ENCODE measurements around the gene STXBP6. TPM values are rescaled to one million over a fixed set of nuclear protein-coding genes. Genes with fewer than 3 reads are reported as not detected.
"Not testable (repeated sequence)": the region's sequence is repeated elsewhere in the genome, so short reads cannot be mapped to it uniquely, and the experiment has no call there.

The STXBP6 gene
- total RNA-seq, 1 donor from 2014 or later, result not detected

GRCh38 chr14:24774187-24774915 is 275.6 kb downstream of the STXBP6 start:
- Mint-ChIP-seq H3K27me3 (ENCODE audit: low read depth) (peaks cover 14% of the 10 kb centered on the region), H3K9me3 (no peaks in the 10 kb centered on the region)

GRCh38 chr14:24773564-24773963 is 276.4 kb downstream of the STXBP6 start:
- H3K27ac Mint-ChIP-seq; H3K4me1 Mint-ChIP-seq (ENCODE audit: low read depth); intact Hi-C loops (cut with micrococcal nuclease); H3K36me3 Mint-ChIP-seq (ENCODE audit: low read depth); H3K9me3 Mint-ChIP-seq; H3K4me3 Mint-ChIP-seq (ENCODE audit: low read depth); DNase-seq (ENCODE audit: low spot score): not testable (repeated sequence)
- H3K27me3 Mint-ChIP-seq (ENCODE audit: low read depth), result peaks cover 14% of the 10 kb centered on the region

More at GRCh38 chr14:24774187-24774915, 275.6 kb downstream of the STXBP6 start:
- no peak overlapping the region for H3K4me3 Mint-ChIP-seq (ENCODE audit: low read depth)
- H3K36me3 Mint-ChIP-seq (ENCODE audit: low read depth), result no peaks in the 10 kb centered on the region
- no peak for DNase-seq (ENCODE audit: low spot score)
- intact Hi-C loops (cut with micrococcal nuclease), result no loop called here
- no peak overlapping the region for H3K27ac Mint-ChIP-seq
- no peaks in the 10 kb centered on the region for H3K4me1 Mint-ChIP-seq (ENCODE audit: low read depth)

GRCh38 chr14:24766434-24766833 is 283.5 kb downstream of the STXBP6 start:
- no peak overlapping the region for H3K4me3 Mint-ChIP-seq (ENCODE audit: low read depth)
- no peaks in the 10 kb centered on the region for H3K9me3 Mint-ChIP-seq
- H3K27ac Mint-ChIP-seq, result no peak overlapping the region
- no peaks in the 10 kb centered on the region for H3K4me1 Mint-ChIP-seq (ENCODE audit: low read depth)
- H3K36me3 Mint-ChIP-seq (ENCODE audit: low read depth), result no peaks in the 10 kb centered on the region
- intact Hi-C loops (cut with micrococcal nuclease), result no loop called here
- DNase-seq (ENCODE audit: low spot score), result no peak
- peaks cover 3% of the 10 kb centered on the region for H3K27me3 Mint-ChIP-seq (ENCODE audit: low read depth)

- H3K27ac Mint-ChIP-seq, result no peak overlapping the region
- H3K4me3 Mint-ChIP-seq (ENCODE audit: low read depth), result no peak overlapping the region
- intact Hi-C loops (cut with micrococcal nuclease), result no loop called here
- no peaks in the 10 kb centered on the region for H3K4me1 Mint-ChIP-seq (ENCODE audit: low read depth)
- no peak for DNase-seq (ENCODE audit: low spot score)
- no peaks in the 10 kb centered on the region for H3K9me3 Mint-ChIP-seq
- peaks cover 8% of the 10 kb centered on the region for H3K27me3 Mint-ChIP-seq (ENCODE audit: low read depth)
- H3K36me3 Mint-ChIP-seq (ENCODE audit: low read depth), result no peaks in the 10 kb centered on the region
Observed at GRCh38 chr14:24761141-24761540, 288.8 kb downstream of the STXBP6 start.
